ENCODE data around the gene FNDC10.

GRCh38 chr1:1601564-1602303 is 1.8 kb upstream of the FNDC10 start:
- TF ChIP-seq CTCF (IDR thresholded peaks at IDR 0.05 in 2 of 3, conservative IDR thresholded peaks at IDR 0.05 in 1 of 3; ENCODE audit: insufficient read depth in 2 of 3, low read depth in 1 of 3, low read length in 3 of 3): no peak
- no peak for TF ChIP-seq EP300 (IDR thresholded peaks at IDR 0.05; ENCODE audit: low read length)
- no peak for TF ChIP-seq POLR2AphosphoS5 (IDR thresholded peaks at IDR 0.05; ENCODE audit: control insufficient read depth, insufficient read depth, low read depth, low read length)

Data from K562 (cell line).